ENCODE measurements around the gene CFAP74. TPM values are rescaled to one million over a fixed set of nuclear protein-coding genes. Genes with fewer than 3 reads are reported as not detected.

The CFAP74 gene
- total RNA-seq, 6 experiments from 2014 or later, result 0.16 to 3.5 (median 0.32) TPM; not detected in 1

DNA sequence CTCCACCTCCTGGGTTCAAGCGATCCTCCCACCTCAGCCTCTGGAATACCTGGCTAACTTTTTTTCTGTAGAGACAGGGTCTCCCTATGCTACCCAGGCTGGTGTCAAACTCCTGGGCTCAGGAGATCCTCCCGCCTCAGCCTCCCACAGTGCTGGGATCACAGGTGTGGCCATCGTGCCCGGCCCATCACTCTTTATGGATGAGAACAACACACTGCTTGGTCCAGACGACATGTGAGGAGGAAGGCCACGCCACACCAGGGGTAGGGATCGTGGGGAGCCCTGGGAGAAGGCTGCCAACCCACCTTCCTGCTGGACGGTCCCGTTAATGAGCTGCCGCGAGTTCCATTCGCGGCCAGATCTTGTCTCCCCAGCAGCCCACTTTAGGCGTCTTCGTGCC is 10.6 kb upstream of the CFAP74 start:
- WGBS (ENCODE audit: insufficient coverage, low coverage, low lambda C conversion rate, missing lambda C conversion rate), result 78% methylated on average over 11 of the region's 15 CpGs
- ATAC-seq, result no peak
- H3K27ac ChIP-seq, result no peak overlapping the region
- no peaks in the 10 kb centered on the region for H3K4me1 ChIP-seq
- intact Hi-C loops (cut with DNase I), result no loop called here
- no peaks in the 10 kb centered on the region for H3K27me3 ChIP-seq
- H3K9me3 ChIP-seq, result no peaks in the 10 kb centered on the region
- H3K36me3 ChIP-seq, result no peaks in the 10 kb centered on the region
- no peak overlapping the region for H3K4me3 ChIP-seq
- no peak for TF ChIP-seq POLR2A (IDR thresholded peaks at IDR 0.05)
- TF ChIP-seq, protein P1, sequence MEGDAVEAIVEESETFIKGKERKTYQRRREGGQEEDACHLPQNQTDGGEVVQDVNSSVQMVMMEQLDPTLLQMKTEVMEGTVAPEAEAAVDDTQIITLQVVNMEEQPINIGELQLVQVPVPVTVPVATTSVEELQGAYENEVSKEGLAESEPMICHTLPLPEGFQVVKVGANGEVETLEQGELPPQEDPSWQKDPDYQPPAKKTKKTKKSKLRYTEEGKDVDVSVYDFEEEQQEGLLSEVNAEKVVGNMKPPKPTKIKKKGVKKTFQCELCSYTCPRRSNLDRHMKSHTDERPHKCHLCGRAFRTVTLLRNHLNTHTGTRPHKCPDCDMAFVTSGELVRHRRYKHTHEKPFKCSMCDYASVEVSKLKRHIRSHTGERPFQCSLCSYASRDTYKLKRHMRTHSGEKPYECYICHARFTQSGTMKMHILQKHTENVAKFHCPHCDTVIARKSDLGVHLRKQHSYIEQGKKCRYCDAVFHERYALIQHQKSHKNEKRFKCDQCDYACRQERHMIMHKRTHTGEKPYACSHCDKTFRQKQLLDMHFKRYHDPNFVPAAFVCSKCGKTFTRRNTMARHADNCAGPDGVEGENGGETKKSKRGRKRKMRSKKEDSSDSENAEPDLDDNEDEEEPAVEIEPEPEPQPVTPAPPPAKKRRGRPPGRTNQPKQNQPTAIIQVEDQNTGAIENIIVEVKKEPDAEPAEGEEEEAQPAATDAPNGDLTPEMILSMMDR (IDR thresholded peaks at IDR 0.05), result no peak
- DNase-seq, result no peak

- no peak for TF ChIP-seq POLR2A (IDR thresholded peaks at IDR 0.05)
- no peaks in the 10 kb centered on the region for H3K4me1 ChIP-seq
- intact Hi-C loops (cut with DNase I), result no loop called here
- H3K27me3 ChIP-seq, result no peaks in the 10 kb centered on the region
- no peaks in the 10 kb centered on the region for H3K9me3 ChIP-seq
- H3K4me3 ChIP-seq, result no peak overlapping the region
- no peak overlapping the region for H3K27ac ChIP-seq
- WGBS (ENCODE audit: insufficient coverage, low coverage, low lambda C conversion rate, missing lambda C conversion rate), result 73% methylated on average over 14 of the region's 27 CpGs
- H3K36me3 ChIP-seq, result no peaks in the 10 kb centered on the region
- no peak for DNase-seq
- peak in 1 of 4 donors; percentile 30 for ATAC-seq
Observed at GRCh38 chr1:2009101-2010053, 5.8 kb upstream of the CFAP74 start.

GRCh38 chr1:2004856-2005255 is 1.3 kb upstream of the CFAP74 start:
- ATAC-seq (no peak), DNase-seq (no peak)
- H3K4me3 ChIP-seq, result no peak overlapping the region
- TF ChIP-seq POLR2A (IDR thresholded peaks at IDR 0.05), result no peak
- TF ChIP-seq, protein P1 (IDR thresholded peaks at IDR 0.05), result no peak
- no peaks in the 10 kb centered on the region for H3K9me3 ChIP-seq
- 57% methylated on average over 16 of the region's 21 CpGs for WGBS (ENCODE audit: insufficient coverage, low coverage, low lambda C conversion rate, missing lambda C conversion rate)
- H3K27ac ChIP-seq, result no peak overlapping the region
- intact Hi-C loops (cut with DNase I), result no loop called here
- no peaks in the 10 kb centered on the region for H3K4me1 ChIP-seq
- no peaks in the 10 kb centered on the region for H3K36me3 ChIP-seq
- peaks cover 0 to 9% of the 10 kb centered on the region in 2 donors for H3K27me3 ChIP-seq

- Histone ChIP-seq H3K9me3 (no peaks in the 10 kb centered on the region), H3K36me3 (no peaks in the 10 kb centered on the region), H3K4me3 (no peak overlapping the region), H3K4me1 (no peaks in the 10 kb centered on the region), H3K27me3 (peaks cover 0 to 9% of the 10 kb centered on the region in 2 donors), H3K27ac (no peak overlapping the region)
- no peak for ATAC-seq
- intact Hi-C loops (cut with DNase I), result no loop called here
- no peak for DNase-seq
- no peak for TF ChIP-seq POLR2A (IDR thresholded peaks at IDR 0.05)
- TF ChIP-seq, protein P1 (IDR thresholded peaks at IDR 0.05), result no peak
- 68% methylated on average over 13 of the region's 13 CpGs for WGBS (ENCODE audit: insufficient coverage, low coverage, low lambda C conversion rate, missing lambda C conversion rate)
Observed at GRCh38 chr1:2001773-2002411, 1.7 kb downstream of the CFAP74 start.

DNA sequence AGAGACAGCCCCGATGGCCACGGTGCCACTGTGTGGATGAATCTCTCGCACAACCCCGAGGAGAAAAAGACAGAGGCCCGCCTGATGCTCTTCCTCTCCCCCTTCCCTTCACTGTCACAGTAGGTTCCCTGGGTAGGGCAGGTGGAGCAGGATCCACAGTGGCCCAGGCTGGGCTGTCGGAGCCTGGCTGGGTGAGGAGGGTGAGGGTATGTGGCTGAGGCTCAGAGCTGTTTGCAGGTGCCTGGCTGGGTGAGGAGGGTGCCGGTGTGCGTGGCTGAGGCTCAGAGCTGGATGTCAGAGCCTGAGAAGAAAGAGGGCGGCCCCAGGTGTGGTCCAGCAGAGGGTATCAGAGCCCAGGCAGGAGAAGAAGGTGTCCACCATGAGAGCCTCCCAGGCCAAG is 2.7 kb downstream of the CFAP74 start:
- Histone ChIP-seq H3K27ac (no peak overlapping the region), H3K4me3 (no peak overlapping the region), H3K27me3 (peaks cover 0 to 9% of the 10 kb centered on the region in 2 donors), H3K36me3 (no peaks in the 10 kb centered on the region), H3K4me1 (no peaks in the 10 kb centered on the region), H3K9me3 (no peaks in the 10 kb centered on the region)
- ATAC-seq, result peak in 1 of 4 donors; percentile 22
- TF ChIP-seq, protein P1 (IDR thresholded peaks at IDR 0.05), result no peak
- no peak for TF ChIP-seq POLR2A (IDR thresholded peaks at IDR 0.05)
- WGBS (ENCODE audit: insufficient coverage, low coverage, low lambda C conversion rate, missing lambda C conversion rate), result 77% methylated on average over 3 of the region's 9 CpGs
- intact Hi-C loops (cut with DNase I), result no loop called here
- no peak for DNase-seq
